Measurements from ENCODE around the gene ANKFN1.
"Not testable (repeated sequence)": the region's sequence is repeated elsewhere in the genome, so short reads cannot be mapped to it uniquely, and the experiment has no call there.

ANKFN1 gene

DNA sequence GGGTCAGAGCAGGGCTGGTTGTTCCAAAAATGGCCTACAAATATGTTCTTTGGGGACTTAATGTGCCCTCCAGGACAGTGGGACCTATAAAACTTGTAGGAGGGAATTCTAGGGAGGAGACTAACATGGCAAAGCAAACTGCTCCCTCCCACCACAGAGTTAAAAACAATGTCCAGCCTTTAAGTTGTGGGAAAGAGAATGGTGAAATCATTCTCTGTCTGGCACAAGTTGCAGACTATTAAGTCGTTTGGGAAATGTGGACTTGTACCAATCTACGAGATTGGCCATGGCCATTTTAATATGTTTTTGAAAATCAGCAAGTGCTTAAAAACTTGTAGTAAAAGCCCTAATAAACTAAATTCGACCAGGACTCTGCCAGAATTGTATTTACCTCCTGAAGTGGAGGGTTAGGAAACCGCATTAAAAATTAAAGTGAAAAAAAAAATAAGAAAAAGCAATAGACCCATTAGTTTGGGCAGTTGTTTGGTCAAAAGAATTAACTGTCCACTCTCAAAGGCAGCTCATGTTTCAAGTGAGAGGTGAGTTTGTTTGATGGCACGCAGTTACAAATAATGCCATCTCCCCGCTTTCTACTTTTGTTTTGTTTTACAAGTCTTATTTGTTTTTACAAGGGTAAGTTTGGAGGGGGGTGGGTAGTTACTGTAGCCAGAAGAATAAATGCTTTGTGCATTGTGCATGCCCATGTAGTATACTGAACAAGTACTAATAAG lies 32.4 kb downstream of the ANKFN1 start:
- DNase-seq: no peak

DNA sequence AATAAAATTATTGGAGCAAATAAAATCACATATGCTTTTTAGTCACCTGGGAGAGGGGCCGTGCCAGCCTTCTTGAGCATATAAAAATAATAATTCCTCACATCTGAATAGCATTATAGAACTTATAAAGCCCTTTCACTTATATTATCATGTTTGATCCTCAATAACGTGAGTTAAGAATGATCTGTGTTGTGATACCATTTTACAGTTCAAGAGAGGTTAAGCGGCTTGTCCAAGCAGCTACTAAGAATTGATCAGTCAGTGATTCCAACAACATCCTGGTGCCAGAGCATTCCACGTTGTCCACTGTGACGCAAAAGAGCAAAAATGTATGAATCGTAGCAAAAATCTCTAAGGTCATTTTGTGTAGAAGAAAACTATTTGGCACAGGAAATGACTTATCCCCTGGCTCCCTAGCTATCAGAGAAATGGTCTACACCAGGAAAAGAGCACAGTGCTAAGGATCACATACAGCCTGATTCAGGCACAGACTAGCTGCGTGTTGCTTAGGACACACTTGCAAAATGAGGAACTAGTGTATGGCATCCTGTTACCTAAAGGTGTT lies 33.0 kb downstream of the ANKFN1 start:
- no peak for DNase-seq

- no peak for DNase-seq
Measured at GRCh38 chr17:56203430-56203829, 50.2 kb downstream of the ANKFN1 start.

DNA sequence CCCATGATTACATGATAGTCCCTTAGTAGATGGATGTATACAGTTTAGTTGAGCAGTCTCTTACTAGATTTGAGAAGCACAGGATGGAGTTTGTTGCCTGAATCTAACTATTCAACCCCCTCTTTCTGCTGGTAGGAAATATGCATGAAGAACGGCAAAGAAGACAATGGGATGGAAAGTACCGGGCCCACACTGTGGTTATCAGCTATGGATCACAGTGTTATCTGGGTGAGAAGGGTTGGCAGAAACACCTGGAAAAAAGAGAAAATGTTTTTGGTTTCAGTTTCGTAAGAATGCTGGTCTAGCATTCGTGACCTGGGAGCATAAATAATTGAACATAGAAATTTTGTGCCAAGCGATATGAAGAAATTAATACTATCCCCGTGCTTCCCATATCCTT lies 53.1 kb downstream of the ANKFN1 start:
- no peak for DNase-seq

GRCh38 chr17:56213031-56213430 lies 59.8 kb downstream of the ANKFN1 start:
- no peak for DNase-seq

DNA sequence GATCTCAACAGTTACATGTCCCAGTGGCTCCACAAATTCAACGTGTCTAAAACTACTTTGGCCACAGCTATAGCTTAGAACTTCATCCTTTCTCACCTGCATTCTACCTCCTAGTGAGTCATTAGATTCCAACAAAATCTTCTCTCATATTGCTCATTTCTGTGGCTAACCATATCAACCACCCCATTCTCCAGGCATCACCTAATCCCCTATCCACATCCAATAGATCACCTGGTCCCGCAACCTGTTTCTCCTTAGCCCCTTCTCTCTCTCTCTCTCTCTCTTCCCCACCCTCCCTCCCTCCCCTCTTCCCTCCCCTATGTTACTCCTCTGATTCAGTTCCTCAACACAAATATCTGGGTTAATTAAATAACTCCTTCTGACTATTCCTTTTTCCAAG lies 64.6 kb downstream of the ANKFN1 start:
- no peak for DNase-seq

DNA sequence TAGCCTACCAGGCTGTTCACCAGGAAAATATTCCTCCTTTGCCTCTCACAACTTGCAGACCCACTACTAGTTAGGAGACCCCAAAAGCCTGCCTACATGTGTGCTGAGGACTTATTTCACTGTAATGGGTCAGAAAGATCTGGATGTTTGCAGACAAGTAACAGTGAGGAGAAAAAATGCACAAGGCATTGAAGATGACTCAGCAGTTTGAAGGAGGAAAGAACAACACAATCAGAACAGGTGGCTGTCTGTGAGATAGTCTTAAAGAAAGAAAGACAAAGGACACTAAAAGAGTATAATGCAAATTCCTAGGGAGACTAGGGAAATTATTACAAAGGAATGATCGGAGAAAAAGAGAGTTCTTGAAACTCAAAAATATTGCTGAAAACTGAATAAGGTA lies 69.0 kb downstream of the ANKFN1 start:
- DNase-seq: no peak

GRCh38 chr17:56230660-56231059 lies 77.4 kb downstream of the ANKFN1 start:
- no peak for DNase-seq

- no peak for DNase-seq
Measured at GRCh38 chr17:56231252-56231651, 78.0 kb downstream of the ANKFN1 start.

DNA sequence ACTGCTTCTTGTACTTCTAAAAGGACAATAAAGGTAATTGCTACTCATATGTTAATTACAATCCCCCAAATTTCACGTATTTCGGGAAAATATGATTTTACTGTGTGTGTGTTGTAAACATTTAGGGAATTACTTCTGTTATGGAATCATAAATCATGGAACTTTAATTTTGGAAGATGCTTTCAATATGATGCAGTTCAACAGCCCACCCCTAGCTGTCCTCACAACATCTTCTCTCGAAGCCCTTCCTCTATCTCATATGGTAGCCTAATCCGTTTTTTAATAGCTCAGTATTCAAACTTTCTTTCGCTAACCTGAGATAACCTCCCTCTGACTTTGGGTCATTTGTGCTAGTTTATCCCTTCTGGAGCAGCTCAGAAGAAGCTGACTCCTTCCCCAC lies 78.4 kb downstream of the ANKFN1 start:
- DNase-seq: no peak

- no peak for DNase-seq
Measured at GRCh38 chr17:56244268-56244890, 91.1 kb downstream of the ANKFN1 start.

DNA sequence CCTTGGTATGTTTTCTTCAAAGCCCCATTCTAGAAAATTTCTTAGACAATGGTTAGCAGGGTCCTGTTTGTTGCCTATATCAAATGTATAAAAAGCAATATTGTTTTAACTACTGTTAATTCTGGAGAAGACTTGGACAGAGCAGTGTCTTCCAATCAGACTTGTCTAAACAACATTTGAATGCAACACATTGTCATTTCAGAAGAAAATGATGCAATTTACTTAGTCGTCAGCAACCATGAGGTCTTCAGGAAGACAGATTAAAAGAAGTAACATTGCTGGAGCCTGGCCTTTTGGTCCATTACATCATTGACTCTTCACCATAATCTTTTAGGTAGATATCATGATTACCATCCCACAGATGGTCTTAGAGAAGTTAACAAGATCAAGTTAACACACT lies 94.5 kb downstream of the ANKFN1 start:
- no peak for DNase-seq

- no peak for DNase-seq
Measured at GRCh38 chr17:56257075-56257474, 103.8 kb downstream of the ANKFN1 start.

DNA sequence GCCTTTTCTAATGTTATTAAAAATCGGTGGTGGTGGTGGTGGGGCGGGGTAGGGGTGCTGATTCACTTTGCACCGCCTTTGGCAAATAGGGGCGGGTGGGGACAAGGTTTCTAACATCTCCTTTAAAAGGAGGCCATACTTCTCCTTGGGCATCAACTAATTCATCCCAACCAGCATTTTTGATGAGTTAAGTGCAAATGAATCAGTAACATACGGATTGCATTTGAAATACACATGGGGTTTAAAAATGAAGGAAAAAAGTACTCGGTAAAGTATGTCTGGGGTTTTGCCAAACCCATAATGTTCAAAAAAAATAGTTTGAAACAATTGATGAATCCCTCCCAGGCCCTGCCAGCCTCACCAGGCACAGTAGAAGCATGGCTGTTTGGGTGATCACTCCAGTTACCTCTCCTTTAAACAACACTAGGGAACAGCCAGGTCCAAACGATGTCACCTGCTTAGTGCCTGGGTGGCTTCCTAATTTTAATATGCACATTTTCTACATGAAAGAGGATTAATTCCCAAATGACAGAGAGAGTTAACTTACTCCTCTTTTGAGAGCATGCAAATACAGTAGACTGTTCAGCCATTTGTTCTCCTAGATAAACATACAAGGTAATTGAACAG lies 107.2 kb downstream of the ANKFN1 start:
- DNase-seq: no peak

DNA sequence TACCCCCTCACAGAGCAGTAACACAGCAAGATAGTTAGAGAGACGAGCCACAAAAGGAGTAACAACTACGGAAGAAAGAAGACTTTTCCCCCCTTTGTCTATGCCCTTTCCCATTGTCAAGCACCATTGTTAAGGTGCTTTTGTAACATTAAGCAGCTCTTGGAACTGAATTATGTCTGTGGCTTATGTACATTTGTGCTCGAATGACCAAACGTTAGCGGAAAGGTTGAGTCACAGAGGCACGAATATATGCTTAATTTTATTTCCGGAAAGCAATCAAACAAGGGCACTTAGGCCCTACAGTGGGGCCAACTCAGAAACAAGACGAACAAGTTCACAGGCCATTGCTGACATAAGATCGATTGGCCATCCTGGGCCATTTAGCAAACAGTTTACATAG lies 109.5 kb downstream of the ANKFN1 start:
- DNase-seq: no peak

GRCh38 chr17:56269556-56270389 lies 116.5 kb downstream of the ANKFN1 start:
- no peak for DNase-seq

DNA sequence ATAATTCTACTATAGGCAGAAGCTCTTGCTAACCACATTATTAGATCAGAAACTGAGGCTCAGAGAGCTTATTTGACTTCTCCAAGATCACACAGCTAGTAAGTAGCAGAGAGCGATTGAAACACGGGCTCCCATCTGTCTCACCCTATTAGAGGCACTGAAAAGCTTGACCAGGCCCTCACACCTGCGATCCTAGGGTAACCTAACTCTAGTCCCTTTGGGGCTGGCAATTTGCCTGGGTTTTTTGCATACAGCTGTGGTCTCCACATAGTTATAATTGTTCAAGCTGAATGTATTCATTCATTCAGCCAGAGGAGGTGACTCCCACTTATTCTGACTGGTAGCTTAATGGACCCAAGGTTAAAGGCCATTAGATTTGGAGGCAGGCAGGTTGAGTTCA lies 121.2 kb downstream of the ANKFN1 start:
- DNase-seq: no peak

- no peak for DNase-seq
Measured at GRCh38 chr17:56284482-56284881, 131.2 kb downstream of the ANKFN1 start.

DNA sequence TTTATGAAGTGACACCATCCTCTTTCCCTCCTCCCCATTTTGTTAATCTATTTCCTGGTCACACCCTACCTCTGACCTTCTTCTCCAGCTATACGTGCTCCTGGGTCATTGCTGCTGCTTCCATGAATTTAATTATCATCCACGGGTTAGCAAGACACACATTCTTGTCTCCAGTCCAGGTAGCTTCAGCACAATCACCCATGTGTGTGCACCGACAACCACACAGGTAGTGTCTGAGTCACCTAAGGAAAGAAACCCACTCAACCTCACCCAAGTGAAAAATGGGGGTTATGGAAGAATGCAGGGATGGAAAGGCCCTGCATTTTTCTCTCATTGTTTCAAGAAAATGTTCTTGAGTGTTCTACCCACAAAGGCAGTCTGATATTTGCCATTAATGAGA lies 135.5 kb downstream of the ANKFN1 start:
- not testable (repeated sequence) for DNase-seq

GRCh38 chr17:56289321-56289720 lies 136.0 kb downstream of the ANKFN1 start:
- DNase-seq: no peak

- DNase-seq: no peak
Measured at GRCh38 chr17:56290101-56290801, 137.0 kb downstream of the ANKFN1 start.

GRCh38 chr17:56290802-56291118 lies 137.5 kb downstream of the ANKFN1 start:
- DNase-seq: no peak

Measured in NCI-H187 treated with DMSO at 0.1 percent for 48 hours (cell line).